Tibial artery (tissue), 4 donors: ENCODE measurements around the gene HSF2.

ENCODE experiments used
- DNase-seq, 2 donors: peaks; one replicate each; pipeline ENCODE4 v3.0.0-alpha.2; 2019
- H3K27ac ChIP-seq, 2 donors: fragments of 200-600 bp; sonication (generic) in 1 of 2; 1 replicate in 1 of 2; 2 replicates in 1 of 2; pipeline ENCODE4 v1.5.1; 2018 to 2019; ENCODE audit warnings: mild to moderate bottlenecking in 1 of 2
- H3K27me3 ChIP-seq, 2 donors: fragments of 200-600 bp; sonication (generic) in 1 of 2; one replicate each; pipeline versions ENCODE4 v1.5.1 to v1.6.0; 2016 to 2019
- H3K36me3 ChIP-seq, 3 donors: fragments of 200-600 bp; sonication (generic) in 2 of 3; one replicate each; pipeline ENCODE4 v1.5.1; 2016 to 2019; ENCODE audit warnings: mild to moderate bottlenecking in 2 of 3
- H3K4me1 ChIP-seq, 4 donors: fragments of 200-600 bp; sonication (generic) in 2 of 4; 1 replicate in 3 of 4; 2 replicates in 1 of 4; pipeline ENCODE4 v1.5.1; 2016 to 2019
- H3K4me3 ChIP-seq, 2 donors: fragments of 200-600 bp; sonication (generic) in 1 of 2; 1 replicate in 1 of 2; 2 replicates in 1 of 2; pipeline ENCODE4 v1.5.1; 2018 to 2019; ENCODE audit warnings: mild to moderate bottlenecking in 2 of 2
- H3K9me3 ChIP-seq, 3 donors: fragments of 200-600 bp; sonication (generic) in 1 of 3; one replicate each; pipeline ENCODE4 v1.5.1; 2016 to 2019
- CTCF ChIP-seq, 2 experiments: fragments of 200-600 bp in 1 of 2; fragments of 450-650 bp in 1 of 2; IDR thresholded peaks; one replicate each; pipeline ENCODE4 v1.5.1; 2017 to 2019; ENCODE audit warnings: antibody characterized with exemption in 2 of 2, mild to moderate bottlenecking in 1 of 2, moderate library complexity in 1 of 2
- intact Hi-C: fragments of 100-400 bp; cut with DNase I; formaldehyde crosslinking; loops from one replicate; pipeline ENCODE4 v1.15.0; 2023; ENCODE audit warnings: low total_unique reads

HSF2 gene

GRCh38 chr6:122408702-122409458 is 9.4 kb downstream of the HSF2 start:
- Histone ChIP-seq H3K27ac (no peak overlapping the region), H3K4me1 (peaks cover 0 to 5% (median 2%) of the 10 kb centered on the region in 4 donors), H3K9me3 (no peaks in the 10 kb centered on the region), H3K4me3 (no peak overlapping the region), H3K36me3 (peaks cover 5 to 16% (median 5%) of the 10 kb centered on the region in 3 donors), H3K27me3 (no peaks in the 10 kb centered on the region)
- intact Hi-C loops: no loop called here
- DNase-seq: no peak
- no peak for TF ChIP-seq CTCF (IDR thresholded peaks at IDR 0.05)

- no peak overlapping the region for H3K4me3 ChIP-seq
Measured at GRCh38 chr6:122412001-122412400, 12.5 kb downstream of the HSF2 start.

GRCh38 chr6:122416825-122417224 is 17.4 kb downstream of the HSF2 start:
- no peak overlapping the region for H3K27ac ChIP-seq
- intact Hi-C loops: no loop called here
- no peak for DNase-seq

More at GRCh38 chr6:122412001-122412400, 12.5 kb downstream of the HSF2 start:
- intact Hi-C loops: no loop called here
- no peak for DNase-seq
- no peak for TF ChIP-seq CTCF (IDR thresholded peaks at IDR 0.05)
- Histone ChIP-seq H3K27ac (no peak overlapping the region), H3K27me3 (no peaks in the 10 kb centered on the region), H3K9me3 (no peaks in the 10 kb centered on the region), H3K4me1 (peaks cover 0 to 3% (median 0%) of the 10 kb centered on the region in 4 donors), H3K36me3 (peaks cover 13 to 25% (median 17%) of the 10 kb centered on the region in 3 donors)

GRCh38 chr6:122422003-122422402 is 22.6 kb downstream of the HSF2 start:
- Histone ChIP-seq H3K9me3 (no peaks in the 10 kb centered on the region), H3K36me3 (peaks cover 21 to 43% (median 38%) of the 10 kb centered on the region in 3 donors), H3K27ac (no peak overlapping the region), H3K4me3 (no peak overlapping the region), H3K4me1 (no peaks in the 10 kb centered on the region), H3K27me3 (no peaks in the 10 kb centered on the region)
- no peak for DNase-seq
- intact Hi-C loops: no loop called here
- TF ChIP-seq CTCF (IDR thresholded peaks at IDR 0.05): no peak

More at GRCh38 chr6:122416825-122417224, 17.4 kb downstream of the HSF2 start:
- H3K9me3 ChIP-seq: no peaks in the 10 kb centered on the region
- no peak for TF ChIP-seq CTCF (IDR thresholded peaks at IDR 0.05)
- no peaks in the 10 kb centered on the region for H3K27me3 ChIP-seq
- peaks cover 21 to 34% (median 25%) of the 10 kb centered on the region in 3 donors for H3K36me3 ChIP-seq
- no peak overlapping the region for H3K4me3 ChIP-seq
- no peaks in the 10 kb centered on the region for H3K4me1 ChIP-seq

- Histone ChIP-seq H3K4me3 (no peak overlapping the region), H3K27me3 (no peaks in the 10 kb centered on the region), H3K36me3 (peaks cover 26 to 43% (median 43%) of the 10 kb centered on the region in 3 donors), H3K27ac (no peak overlapping the region), H3K9me3 (no peaks in the 10 kb centered on the region), H3K4me1 (no peaks in the 10 kb centered on the region)
- no peak for DNase-seq
- TF ChIP-seq CTCF (IDR thresholded peaks at IDR 0.05): no peak
- intact Hi-C loops: no loop called here
Measured at GRCh38 chr6:122422614-122423267, 23.3 kb downstream of the HSF2 start.
